Measurements from ENCODE around the gene ATP5F1E.
"Not testable (repeated sequence)": the region's sequence is repeated elsewhere in the genome, so short reads cannot be mapped to it uniquely, and the experiment has no call there.

The ATP5F1E gene

GRCh38 chr20:58986968-58987517, 45.1 kb downstream of the ATP5F1E start:
- no peaks in the 10 kb centered on the region for H3K9me3 ChIP-seq (ENCODE audit: control extremely low read depth in 1 of 5, control insufficient read depth in 4 of 5, insufficient read depth in 2 of 5, low read depth in 1 of 5, low read length in 4 of 5)
- ChIA-PET POLR2A (interaction anchor here (0.5 kb wide), 1 partner anchor 102 kb away, joined by 3 read pairs; no protein-coding TSS in a partner anchor), CTCF (no interaction called here)
- DNase-seq = no peak
- H3K4me3 ChIP-seq (ENCODE audit: control insufficient read depth in 1 of 7, extremely low read depth in 1 of 7, insufficient read depth in 4 of 7, low read depth in 2 of 7, low read length in 6 of 7) = no peak overlapping the region
- H3K27me3 ChIP-seq (replicated peaks in 2 of 5; ENCODE audit: control insufficient read depth in 4 of 5, insufficient read depth in 5 of 5, low read length in 4 of 5) = no peaks in the 10 kb centered on the region
- WGBS (ENCODE audit: insufficient coverage) = 97% methylated on average over 8 of the region's 8 CpGs
- peaks cover 14 to 59% (median 44%) of the 10 kb centered on the region in 4 experiments for H3K36me3 ChIP-seq (ENCODE audit: control insufficient read depth in 4 of 4, insufficient read depth in 4 of 4, low read length in 3 of 4)
- peaks cover 0 to 8% (median 7%) of the 10 kb centered on the region in 4 experiments for H3K4me1 ChIP-seq (ENCODE audit: control extremely low read depth in 1 of 4, control insufficient read depth in 4 of 4, insufficient read depth in 4 of 4, low read length in 3 of 4)
- no peak overlapping the region for H3K27ac ChIP-seq (ENCODE audit: insufficient read depth in 1 of 2, low read depth in 1 of 2, low read length in 2 of 2, poor library complexity in 1 of 2, severe bottlenecking in 2 of 2)

- Histone ChIP-seq H3K4me3 (ENCODE audit: control insufficient read depth in 1 of 7, extremely low read depth in 1 of 7, insufficient read depth in 4 of 7, low read depth in 2 of 7, low read length in 6 of 7) (no peak overlapping the region), H3K4me1 (ENCODE audit: control extremely low read depth in 1 of 4, control insufficient read depth in 4 of 4, insufficient read depth in 4 of 4, low read length in 3 of 4) (peaks cover 0 to 13% (median 10%) of the 10 kb centered on the region in 4 experiments), H3K27ac (ENCODE audit: insufficient read depth in 1 of 2, low read depth in 1 of 2, low read length in 2 of 2, poor library complexity in 1 of 2, severe bottlenecking in 2 of 2) (no peak overlapping the region), H3K9me3 (ENCODE audit: control extremely low read depth in 1 of 5, control insufficient read depth in 4 of 5, insufficient read depth in 2 of 5, low read depth in 1 of 5, low read length in 4 of 5) (no peaks in the 10 kb centered on the region), H3K27me3 (replicated peaks in 2 of 5; ENCODE audit: control insufficient read depth in 4 of 5, insufficient read depth in 5 of 5, low read length in 4 of 5) (no peaks in the 10 kb centered on the region), H3K36me3 (ENCODE audit: control insufficient read depth in 4 of 4, insufficient read depth in 4 of 4, low read length in 3 of 4) (peaks cover 12 to 53% (median 41%) of the 10 kb centered on the region in 4 experiments)
- no peak for DNase-seq
- ChIA-PET CTCF (no interaction called here), POLR2A (interaction anchor here (0.5 kb wide), 1 partner anchor 102 kb away, joined by 3 read pairs; no protein-coding TSS in a partner anchor)
- WGBS (ENCODE audit: insufficient coverage) = 96% methylated on average over 8 of the region's 9 CpGs
Measured at GRCh38 chr20:58986286-58986967, 45.7 kb downstream of the ATP5F1E start.

DNA sequence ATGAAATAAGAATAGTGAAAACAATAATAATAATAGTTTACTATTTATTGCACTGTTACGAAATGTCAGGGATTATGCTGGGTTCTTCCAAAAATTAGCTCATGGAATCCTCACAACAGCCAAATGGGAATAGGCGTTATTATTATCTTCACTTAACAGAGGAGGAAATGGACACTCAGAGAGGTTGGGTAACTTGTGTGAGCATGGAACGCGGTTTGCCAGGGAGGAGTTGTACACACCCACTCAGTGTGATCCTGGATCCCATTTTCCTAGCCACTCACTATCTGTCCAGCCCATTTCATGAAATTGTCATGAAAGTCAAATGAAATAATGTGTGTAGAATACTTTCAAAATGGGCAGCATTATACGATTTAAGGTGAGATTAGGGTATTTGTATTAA, 46.5 kb downstream of the ATP5F1E start:
- H3K27me3 ChIP-seq (replicated peaks in 2 of 5; ENCODE audit: control insufficient read depth in 4 of 5, insufficient read depth in 5 of 5, low read length in 4 of 5) = no peaks in the 10 kb centered on the region
- 88% methylated on average over 1 of the region's 5 CpGs for WGBS (ENCODE audit: insufficient coverage)
- peaks cover 12 to 45% (median 34%) of the 10 kb centered on the region in 4 experiments for H3K36me3 ChIP-seq (ENCODE audit: control insufficient read depth in 4 of 4, insufficient read depth in 4 of 4, low read length in 3 of 4)
- no peak overlapping the region for H3K27ac ChIP-seq (ENCODE audit: insufficient read depth in 1 of 2, low read depth in 1 of 2, low read length in 2 of 2, poor library complexity in 1 of 2, severe bottlenecking in 2 of 2)
- H3K4me1 ChIP-seq (ENCODE audit: control extremely low read depth in 1 of 4, control insufficient read depth in 4 of 4, insufficient read depth in 4 of 4, low read length in 3 of 4) = peaks cover 0 to 13% (median 10%) of the 10 kb centered on the region in 4 experiments
- CTCF ChIA-PET = no interaction called here
- DNase-seq = no peak
- no peaks in the 10 kb centered on the region for H3K9me3 ChIP-seq (ENCODE audit: control extremely low read depth in 1 of 5, control insufficient read depth in 4 of 5, insufficient read depth in 2 of 5, low read depth in 1 of 5, low read length in 4 of 5)
- POLR2A ChIA-PET = no interaction called here
- no peak overlapping the region for H3K4me3 ChIP-seq (ENCODE audit: control insufficient read depth in 1 of 7, extremely low read depth in 1 of 7, insufficient read depth in 4 of 7, low read depth in 2 of 7, low read length in 6 of 7)

- Histone ChIP-seq H3K4me1 (ENCODE audit: control extremely low read depth in 1 of 4, control insufficient read depth in 4 of 4, insufficient read depth in 4 of 4, low read length in 3 of 4) (peaks cover 0 to 13% (median 10%) of the 10 kb centered on the region in 4 experiments), H3K36me3 (ENCODE audit: control insufficient read depth in 4 of 4, insufficient read depth in 4 of 4, low read length in 3 of 4) (peaks cover 12 to 38% (median 28%) of the 10 kb centered on the region in 4 experiments), H3K4me3 (ENCODE audit: control insufficient read depth in 1 of 7, extremely low read depth in 1 of 7, insufficient read depth in 4 of 7, low read depth in 2 of 7, low read length in 6 of 7) (no peak overlapping the region), H3K9me3 (ENCODE audit: control extremely low read depth in 1 of 5, control insufficient read depth in 4 of 5, insufficient read depth in 2 of 5, low read depth in 1 of 5, low read length in 4 of 5) (no peaks in the 10 kb centered on the region), H3K27me3 (replicated peaks in 2 of 5; ENCODE audit: control insufficient read depth in 4 of 5, insufficient read depth in 5 of 5, low read length in 4 of 5) (no peaks in the 10 kb centered on the region), H3K27ac (ENCODE audit: insufficient read depth in 1 of 2, low read depth in 1 of 2, low read length in 2 of 2, poor library complexity in 1 of 2, severe bottlenecking in 2 of 2) (no peak overlapping the region)
- ChIA-PET POLR2A (no interaction called here), CTCF (no interaction called here)
- WGBS (ENCODE audit: insufficient coverage) = 96% methylated on average over 6 of the region's 6 CpGs
- DNase-seq = no peak
Measured at GRCh38 chr20:58984691-58985090, 47.4 kb downstream of the ATP5F1E start.

DNA sequence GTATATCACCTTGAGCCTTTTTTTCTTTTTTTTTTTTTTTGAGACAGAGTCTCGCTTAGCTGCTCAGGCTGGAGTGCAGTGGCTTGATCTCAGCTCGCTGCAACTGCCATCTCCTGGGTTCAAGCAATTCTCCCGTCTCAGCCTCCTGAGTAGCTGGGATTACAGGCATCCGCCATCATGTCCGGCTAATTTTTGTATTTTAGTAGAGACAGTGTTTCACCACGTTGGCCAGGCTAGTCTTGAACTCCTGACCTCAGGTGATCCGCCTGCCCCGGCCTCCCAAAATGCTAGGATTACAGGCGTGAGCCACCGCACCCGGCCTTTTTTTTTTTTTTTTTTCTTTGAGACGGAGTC, 49.0 kb downstream of the ATP5F1E start:
- H3K4me3 ChIP-seq (ENCODE audit: control insufficient read depth in 1 of 7, extremely low read depth in 1 of 7, insufficient read depth in 4 of 7, low read depth in 2 of 7, low read length in 6 of 7); DNase-seq; POLR2A ChIA-PET; H3K27me3 ChIP-seq (replicated peaks in 2 of 5; ENCODE audit: control insufficient read depth in 4 of 5, insufficient read depth in 5 of 5, low read length in 4 of 5); H3K9me3 ChIP-seq (ENCODE audit: control extremely low read depth in 1 of 5, control insufficient read depth in 4 of 5, insufficient read depth in 2 of 5, low read depth in 1 of 5, low read length in 4 of 5); H3K27ac ChIP-seq (ENCODE audit: insufficient read depth in 1 of 2, low read depth in 1 of 2, low read length in 2 of 2, poor library complexity in 1 of 2, severe bottlenecking in 2 of 2): not testable (repeated sequence)
- peaks cover 0 to 13% (median 10%) of the 10 kb centered on the region in 4 experiments for H3K4me1 ChIP-seq (ENCODE audit: control extremely low read depth in 1 of 4, control insufficient read depth in 4 of 4, insufficient read depth in 4 of 4, low read length in 3 of 4)
- CTCF ChIA-PET = interaction anchor here (1.2 to 1.3 kb wide), 2 partner anchors 10 to 28 kb away, joined by 3 to 5 read pairs; no protein-coding TSS in a partner anchor
- WGBS (ENCODE audit: insufficient coverage) = 100% methylated on average over 3 of the region's 12 CpGs
- peaks cover 3 to 22% (median 17%) of the 10 kb centered on the region in 4 experiments for H3K36me3 ChIP-seq (ENCODE audit: control insufficient read depth in 4 of 4, insufficient read depth in 4 of 4, low read length in 3 of 4)

GRCh38 chr20:58982406-58983114, 49.6 kb downstream of the ATP5F1E start:
- no peaks in the 10 kb centered on the region for H3K27me3 ChIP-seq (replicated peaks in 2 of 5; ENCODE audit: control insufficient read depth in 4 of 5, insufficient read depth in 5 of 5, low read length in 4 of 5)
- peaks cover 0 to 13% (median 10%) of the 10 kb centered on the region in 4 experiments for H3K4me1 ChIP-seq (ENCODE audit: control extremely low read depth in 1 of 4, control insufficient read depth in 4 of 4, insufficient read depth in 4 of 4, low read length in 3 of 4)
- no peaks in the 10 kb centered on the region for H3K9me3 ChIP-seq (ENCODE audit: control extremely low read depth in 1 of 5, control insufficient read depth in 4 of 5, insufficient read depth in 2 of 5, low read depth in 1 of 5, low read length in 4 of 5)
- CTCF ChIA-PET = interaction anchor here (0.9 to 1.3 kb wide), 4 partner anchors 8 to 50 kb away, joined by 3 to 5 read pairs (median 4); partner anchors contain the start of gene ATP5F1E
- no peak overlapping the region for H3K27ac ChIP-seq (ENCODE audit: insufficient read depth in 1 of 2, low read depth in 1 of 2, low read length in 2 of 2, poor library complexity in 1 of 2, severe bottlenecking in 2 of 2)
- 100% methylated on average over 8 of the region's 12 CpGs for WGBS (ENCODE audit: insufficient coverage)
- H3K4me3 ChIP-seq (ENCODE audit: control insufficient read depth in 1 of 7, extremely low read depth in 1 of 7, insufficient read depth in 4 of 7, low read depth in 2 of 7, low read length in 6 of 7) = peak overlapping the region in 3 of 7 experiments; percentile 26 to 95 (median 81)
- POLR2A ChIA-PET = no interaction called here
- peaks cover 0 to 16% (median 14%) of the 10 kb centered on the region in 4 experiments for H3K36me3 ChIP-seq (ENCODE audit: control insufficient read depth in 4 of 4, insufficient read depth in 4 of 4, low read length in 3 of 4)
- no peak for DNase-seq
